ENCODE measurements around the gene PBXIP1.
A peak's percentile ranks its signal among the peaks of the same experiment; 100 is the strongest.
"Not testable (repeated sequence)": the region's sequence is repeated elsewhere in the genome, so short reads cannot be mapped to it uniquely, and the experiment has no call there.

The PBXIP1 gene

GRCh38 chr1:154955718-154956543 lies at the start of gene PBXIP1:
Gene PBXIP1 (minus strand): TSS chr1:154956099. CDS start chr1:154953721, 2,378 bp downstream.
- DNase-seq: peak; percentile 61

GRCh38 chr1:155005076-155006011 lies 49.4 kb upstream of the PBXIP1 start:
- DNase-seq: no peak

GRCh38 chr1:155004352-155005075 lies 48.6 kb upstream of the PBXIP1 start:
- DNase-seq: no peak

- DNase-seq: no peak
Observed at GRCh38 chr1:155003766-155004351, 48.0 kb upstream of the PBXIP1 start.

GRCh38 chr1:155003227-155003765 lies 47.4 kb upstream of the PBXIP1 start:
- DNase-seq: peak; percentile 25

- no peak for DNase-seq
Observed at GRCh38 chr1:155002464-155003226, 46.7 kb upstream of the PBXIP1 start, which contains the start of gene ZBTB7B. Gene ZBTB7B (plus strand): TSS chr1:155002802. CDS start chr1:155014661, 11,859 bp downstream.

GRCh38 chr1:155001675-155002463 lies 46.0 kb upstream of the PBXIP1 start:
- peak; percentile 99 for DNase-seq

- DNase-seq: no peak
Observed at GRCh38 chr1:155001425-155001674, 45.5 kb upstream of the PBXIP1 start.

- peak; percentile 86 for DNase-seq
Observed at GRCh38 chr1:155000726-155001424, 45.0 kb upstream of the PBXIP1 start.

GRCh38 chr1:155000411-155000725 lies 44.5 kb upstream of the PBXIP1 start:
- DNase-seq: no peak

- DNase-seq: no peak
Observed at GRCh38 chr1:154999571-155000410, 43.9 kb upstream of the PBXIP1 start.

GRCh38 chr1:154998818-154999570 lies 43.1 kb upstream of the PBXIP1 start:
- no peak for DNase-seq

GRCh38 chr1:154998201-154998780 lies 42.4 kb upstream of the PBXIP1 start:
- DNase-seq: no peak

GRCh38 chr1:154996966-154997701 lies 41.2 kb upstream of the PBXIP1 start:
- no peak for DNase-seq

GRCh38 chr1:154995301-154995983 lies 39.5 kb upstream of the PBXIP1 start:
- DNase-seq: not testable (repeated sequence)

- no peak for DNase-seq
Observed at GRCh38 chr1:154994591-154994990, 38.7 kb upstream of the PBXIP1 start.

- no peak for DNase-seq
Observed at GRCh38 chr1:154994269-154994587, 38.3 kb upstream of the PBXIP1 start.

Data from NCI-H1092 (cell line).